ENCODE data around the gene MYF6.

The MYF6 gene

GRCh38 chr12:80715713-80716249, 8.3 kb downstream of the MYF6 start:
- no peak overlapping the region for H3K4me3 ChIP-seq (ENCODE audit: control insufficient read depth, low read depth, low read length)
- no peak for TF ChIP-seq CTCF (IDR thresholded peaks at IDR 0.05; ENCODE audit: control insufficient read depth, insufficient read depth, low read depth, low read length, missing control alignments)
- no peak for DNase-seq (ENCODE audit: low read depth)

GRCh38 chr12:80716696-80717469, 9.4 kb downstream of the MYF6 start, which contains the start of gene MYF5:
TSS of gene MYF5 (plus strand) at chr12:80716912. CDS start at chr12:80717064, 152 bp downstream.
- no peak within 1 kb of the TSS for H3K4me3 ChIP-seq (ENCODE audit: control insufficient read depth, low read depth, low read length)
- DNase-seq (ENCODE audit: low read depth) = no peak
- no peak for TF ChIP-seq CTCF (IDR thresholded peaks at IDR 0.05; ENCODE audit: control insufficient read depth, insufficient read depth, low read depth, low read length, missing control alignments)

- TF ChIP-seq CTCF (IDR thresholded peaks at IDR 0.05; ENCODE audit: control insufficient read depth, insufficient read depth, low read depth, low read length, missing control alignments) = no peak
- H3K4me3 ChIP-seq (ENCODE audit: control insufficient read depth, low read depth, low read length) = no peak overlapping the region
- no peak for DNase-seq (ENCODE audit: low read depth)
Measured at GRCh38 chr12:80717856-80718255, 10.4 kb downstream of the MYF6 start.

GRCh38 chr12:80720516-80720915, 13.1 kb downstream of the MYF6 start:
- no peak for TF ChIP-seq CTCF (IDR thresholded peaks at IDR 0.05; ENCODE audit: control insufficient read depth, insufficient read depth, low read depth, low read length, missing control alignments)
- no peak for DNase-seq (ENCODE audit: low read depth)
- H3K4me3 ChIP-seq (ENCODE audit: control insufficient read depth, low read depth, low read length) = no peak overlapping the region

- no peak for DNase-seq (ENCODE audit: low read depth)
- no peak for TF ChIP-seq CTCF (IDR thresholded peaks at IDR 0.05; ENCODE audit: control insufficient read depth, insufficient read depth, low read depth, low read length, missing control alignments)
- H3K4me3 ChIP-seq (ENCODE audit: control insufficient read depth, low read depth, low read length) = no peak overlapping the region
Measured at GRCh38 chr12:80721326-80721725, 13.9 kb downstream of the MYF6 start.

- DNase-seq (ENCODE audit: low read depth) = no peak
- TF ChIP-seq CTCF (IDR thresholded peaks at IDR 0.05; ENCODE audit: control insufficient read depth, insufficient read depth, low read depth, low read length, missing control alignments) = no peak
- no peak overlapping the region for H3K4me3 ChIP-seq (ENCODE audit: control insufficient read depth, low read depth, low read length)
Measured at GRCh38 chr12:80745851-80746505, 38.5 kb downstream of the MYF6 start.

Measured in AG09309 (cell line).